HCT116 (cell line): ENCODE results near the gene CAPN5. TPM values are rescaled to one million over a fixed set of nuclear protein-coding genes. Genes with fewer than 3 reads are reported as not detected.

ENCODE experiments used
- ATAC-seq: fragments of 200-7000 bp; cut with Tn5 transposase; 2 replicates; pipeline ENCODE4 v1.9.1; 2020; ENCODE audit warnings: mild to moderate bottlenecking, moderate library complexity
- BruUV-seq: library from RNA; stranded (reverse); fragments of 400-500 nt; replicated peaks from 2 replicates; lab custom pipeline; 2021; lab: Mats Ljungman, UMichigan
- CTCF ChIA-PET: fragments of 300-600 bp; sonication (Branson Sonifier 250); formaldehyde crosslinking; loops from one replicate; lab custom pipeline; 2021; ENCODE audit warnings: antibody characterized with exemption; lab: Charles Lee
- POLR2A ChIA-PET: fragments of 300-600, 350-600 bp; sonication (Branson Sonifier 250); formaldehyde crosslinking; loops from one replicate; lab custom pipeline; 2021; ENCODE audit warnings: antibody characterized with exemption; lab: Charles Lee
- RAD21 ChIA-PET, 2 experiments: fragments of 300-600 bp; sonication (Branson Sonifier 250); formaldehyde crosslinking; loops; one replicate each; lab custom pipeline; 2023; ENCODE audit warnings: low total read pairs in 2 of 2; ENCODE audit not compliant: uncharacterized antibody in 2 of 2, unreplicated experiment in 2 of 2, low non-redundant PET in 1 of 2; lab: Charles Lee
- DNase-seq: peaks from one replicate; pipeline ENCODE4 v3.0.0-alpha.2; 2010; ENCODE audit warnings: low read depth, low spot score
- H2AFZ ChIP-seq: fragments of 200-600 bp; shearing (Covaris generic), sonication (generic); 2 replicates; pipeline ENCODE4 v1.6.1; 2017; ENCODE audit warnings: low read depth, mixed run types, mixed read lengths, antibody characterized with exemption, low read length; ENCODE audit not compliant: poor library complexity, severe bottlenecking
- H3K27ac ChIP-seq: 2 replicates; pipeline ENCODE4 v1.5.1; 2012; ENCODE audit warnings: low read depth, low read length
- H3K27me3 ChIP-seq: fragments of 200-600 bp; sonication (generic); 2 replicates; pipeline ENCODE4 v1.6.1; 2016; ENCODE audit warnings: mixed run types, low read length, mixed read lengths; ENCODE audit not compliant: insufficient read depth
- H3K36me3 ChIP-seq, 2 experiments: fragments of 200-500 bp in 1 of 2; fragments of 200-600 bp in 1 of 2; sonication (Bioruptor generic) in 1 of 2; sonication (generic) in 1 of 2; 2 replicates each; pipeline versions ENCODE4 v1.5.1 to v1.6.1; 2014 to 2016; ENCODE audit warnings: low read length in 2 of 2, inconsistent platforms in 1 of 2, mixed read lengths in 1 of 2, mixed run types in 1 of 2; ENCODE audit not compliant: insufficient read depth in 2 of 2, control insufficient read depth in 1 of 2
- H3K4me1 ChIP-seq, 2 experiments: fragments of 200-600 bp in 1 of 2; sonication (generic) in 1 of 2; 2 replicates each; pipeline versions ENCODE4 v1.5.1 to v1.6.1; 2012 to 2017; ENCODE audit warnings: low read length in 2 of 2, inconsistent platforms in 1 of 2, mild to moderate bottlenecking in 1 of 2, mixed read lengths in 1 of 2, mixed run types in 1 of 2, moderate library complexity in 1 of 2; ENCODE audit not compliant: insufficient read depth in 2 of 2, control insufficient read depth in 1 of 2
- H3K4me2 ChIP-seq: fragments of 200-600 bp; sonication (generic); 2 replicates; pipeline ENCODE4 v1.6.1; 2017; ENCODE audit warnings: mixed run types, low read length, mixed read lengths
- H3K4me3 ChIP-seq, 2 experiments: fragments of 200-600 bp in 1 of 2; sonication (generic) in 1 of 2; replicated peaks in 1 of 2; 2 replicates each; pipeline ENCODE4 v1.5.1; 2011 to 2016; ENCODE audit warnings: low read length in 2 of 2, control low read depth in 1 of 2, low read depth in 1 of 2, mild to moderate bottlenecking in 1 of 2, mixed read lengths in 1 of 2, mixed run types in 1 of 2
- H3K79me2 ChIP-seq: fragments of 200-600 bp; sonication (generic); 2 replicates; pipeline ENCODE4 v1.6.1; 2017; ENCODE audit warnings: mild to moderate bottlenecking, mixed run types, low read length, moderate library complexity, mixed read lengths; ENCODE audit not compliant: insufficient read depth
- H3K9ac ChIP-seq: fragments of 200-600 bp; sonication (generic); 2 replicates; pipeline ENCODE4 v1.6.1; 2016; ENCODE audit warnings: low read length, mixed read lengths
- H3K9me2 ChIP-seq: fragments of 200-600 bp; sonication (generic), shearing (Covaris generic); 2 replicates; pipeline ENCODE4 v1.6.1; 2017; ENCODE audit warnings: mixed run types, mild to moderate bottlenecking, moderate library complexity; ENCODE audit not compliant: insufficient read depth
- H3K9me3 ChIP-seq, 2 experiments: fragments of 200-500 bp in 1 of 2; fragments of 200-600 bp in 1 of 2; sonication (Bioruptor generic) in 1 of 2; sonication (generic) in 1 of 2; 2 replicates each; pipeline ENCODE4 v1.6.1; 2014 to 2017; ENCODE audit warnings: low read length in 2 of 2, mixed read lengths in 2 of 2, inconsistent platforms in 1 of 2, low read depth in 1 of 2, mild to moderate bottlenecking in 1 of 2, mixed run types in 1 of 2, moderate library complexity in 1 of 2; ENCODE audit not compliant: control insufficient read depth in 1 of 2, insufficient read depth in 1 of 2
- H4K20me1 ChIP-seq: fragments of 200-600 bp; sonication (generic), shearing (Covaris generic); 2 replicates; pipeline ENCODE4 v1.6.1; 2017; ENCODE audit warnings: mixed run types, mild to moderate bottlenecking, moderate library complexity; ENCODE audit not compliant: insufficient read depth
- EGR1 ChIP-seq: IDR thresholded peaks from 2 replicates; pipeline ENCODE4 v1.6.1; 2012; ENCODE audit warnings: low read depth
- ELF1 ChIP-seq: IDR thresholded peaks from 2 replicates; pipeline ENCODE4 v1.6.1; 2012; ENCODE audit warnings: low read depth, borderline replicate concordance
- EZH2 ChIP-seq: fragments of 200-600 bp; sonication (generic); IDR thresholded peaks from 2 replicates; pipeline ENCODE4 v1.6.1; 2017; ENCODE audit warnings: antibody characterized with exemption, mixed run types
- YY1 ChIP-seq: IDR thresholded peaks from 2 replicates; pipeline ENCODE4 v1.6.1; 2011; ENCODE audit warnings: low read length, low read depth, moderate library complexity, mild to moderate bottlenecking; ENCODE audit not compliant: insufficient replicate concordance; ENCODE audit errors: extremely low read depth
- ZFX ChIP-seq: fragments of 450-650 bp; IDR thresholded peaks from 2 replicates; pipeline ENCODE4 v1.6.1; 2017
- intact Hi-C: fragments of 100-400 bp; cut with micrococcal nuclease; formaldehyde crosslinking; loops from 2 replicates; pipeline ENCODE4 v1.10.0; 2022
- total RNA-seq: library from RNA; stranded (reverse); gene quantifications from one replicate; pipeline ENCODE4 v1.2.1, GENCODE V29; 2021; ENCODE audit not compliant: unreplicated experiment
- TF ChIP-seq, protein P1 (sequence below): IDR thresholded peaks from 2 replicates; pipeline ENCODE4 v1.6.1; 2012
- TF ChIP-seq, protein P2 (sequence below): IDR thresholded peaks from 2 replicates; pipeline ENCODE4 v1.6.1; 2012
- TF ChIP-seq, protein P3 (sequence below): IDR thresholded peaks from 2 replicates; pipeline ENCODE4 v1.6.1; 2012; ENCODE audit warnings: low read depth

The CAPN5 gene
- total RNA-seq, 1 experiment from 2014 or later = 8.6 TPM

DNA sequence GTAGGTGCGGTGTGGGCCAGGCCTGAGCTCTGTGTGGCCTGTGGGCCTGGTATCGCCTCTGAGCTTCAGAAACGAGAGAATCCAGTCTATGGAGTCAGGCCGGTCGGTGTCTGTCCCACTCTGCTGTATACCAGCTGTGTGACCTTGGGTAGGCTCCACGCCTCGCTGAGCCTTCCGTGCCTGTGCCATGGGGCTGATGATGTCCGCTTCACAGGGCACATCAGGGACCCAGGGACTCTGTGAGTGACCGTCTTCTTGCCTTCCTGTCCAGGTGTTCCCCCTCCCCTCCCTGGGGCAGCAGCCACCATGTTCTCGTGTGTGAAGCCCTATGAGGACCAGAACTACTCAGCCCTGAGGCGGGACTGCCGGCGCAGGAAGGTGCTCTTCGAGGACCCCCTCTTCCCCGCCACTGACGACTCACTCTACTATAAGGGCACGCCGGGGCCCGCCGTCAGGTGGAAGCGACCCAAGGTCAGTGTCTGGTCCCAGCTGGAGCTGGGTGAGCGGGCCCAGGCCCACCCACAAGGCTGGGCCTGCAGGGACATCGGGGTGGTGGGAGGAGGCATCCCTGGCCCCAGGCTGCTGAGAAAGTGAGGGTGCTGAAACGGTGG is 17.9 kb downstream of the CAPN5 start:
- TF ChIP-seq, protein P1, sequence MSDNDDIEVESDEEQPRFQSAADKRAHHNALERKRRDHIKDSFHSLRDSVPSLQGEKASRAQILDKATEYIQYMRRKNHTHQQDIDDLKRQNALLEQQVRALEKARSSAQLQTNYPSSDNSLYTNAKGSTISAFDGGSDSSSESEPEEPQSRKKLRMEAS = no peak
- TF ChIP-seq ELF1 (no peak), EZH2 (no peak), YY1 (no peak), ZFX (no peak), EGR1 (no peak)
- TF ChIP-seq, protein P2, sequence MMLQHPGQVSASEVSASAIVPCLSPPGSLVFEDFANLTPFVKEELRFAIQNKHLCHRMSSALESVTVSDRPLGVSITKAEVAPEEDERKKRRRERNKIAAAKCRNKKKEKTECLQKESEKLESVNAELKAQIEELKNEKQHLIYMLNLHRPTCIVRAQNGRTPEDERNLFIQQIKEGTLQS = no peak
- TF ChIP-seq, protein P3, sequence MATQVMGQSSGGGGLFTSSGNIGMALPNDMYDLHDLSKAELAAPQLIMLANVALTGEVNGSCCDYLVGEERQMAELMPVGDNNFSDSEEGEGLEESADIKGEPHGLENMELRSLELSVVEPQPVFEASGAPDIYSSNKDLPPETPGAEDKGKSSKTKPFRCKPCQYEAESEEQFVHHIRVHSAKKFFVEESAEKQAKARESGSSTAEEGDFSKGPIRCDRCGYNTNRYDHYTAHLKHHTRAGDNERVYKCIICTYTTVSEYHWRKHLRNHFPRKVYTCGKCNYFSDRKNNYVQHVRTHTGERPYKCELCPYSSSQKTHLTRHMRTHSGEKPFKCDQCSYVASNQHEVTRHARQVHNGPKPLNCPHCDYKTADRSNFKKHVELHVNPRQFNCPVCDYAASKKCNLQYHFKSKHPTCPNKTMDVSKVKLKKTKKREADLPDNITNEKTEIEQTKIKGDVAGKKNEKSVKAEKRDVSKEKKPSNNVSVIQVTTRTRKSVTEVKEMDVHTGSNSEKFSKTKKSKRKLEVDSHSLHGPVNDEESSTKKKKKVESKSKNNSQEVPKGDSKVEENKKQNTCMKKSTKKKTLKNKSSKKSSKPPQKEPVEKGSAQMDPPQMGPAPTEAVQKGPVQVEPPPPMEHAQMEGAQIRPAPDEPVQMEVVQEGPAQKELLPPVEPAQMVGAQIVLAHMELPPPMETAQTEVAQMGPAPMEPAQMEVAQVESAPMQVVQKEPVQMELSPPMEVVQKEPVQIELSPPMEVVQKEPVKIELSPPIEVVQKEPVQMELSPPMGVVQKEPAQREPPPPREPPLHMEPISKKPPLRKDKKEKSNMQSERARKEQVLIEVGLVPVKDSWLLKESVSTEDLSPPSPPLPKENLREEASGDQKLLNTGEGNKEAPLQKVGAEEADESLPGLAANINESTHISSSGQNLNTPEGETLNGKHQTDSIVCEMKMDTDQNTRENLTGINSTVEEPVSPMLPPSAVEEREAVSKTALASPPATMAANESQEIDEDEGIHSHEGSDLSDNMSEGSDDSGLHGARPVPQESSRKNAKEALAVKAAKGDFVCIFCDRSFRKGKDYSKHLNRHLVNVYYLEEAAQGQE = no peak
- H2AFZ ChIP-seq = no peak overlapping the region
- H3K79me2 ChIP-seq = no peaks in the 10 kb centered on the region
- H3K27ac ChIP-seq = no peak overlapping the region
- H3K9ac ChIP-seq = no peak overlapping the region
- H3K4me3 ChIP-seq = no peak overlapping the region
- no TSS peak for BruUV-seq
- no peaks in the 10 kb centered on the region for H3K9me3 ChIP-seq
- ChIA-PET RAD21 (no interaction called here), CTCF (no interaction called here), POLR2A (no interaction called here)
- no peaks in the 10 kb centered on the region for H3K9me2 ChIP-seq
- intact Hi-C loops = no loop called here
- 0 out of 4 replicates have a peak, but pooled peaks cover 0 to 2% of the 10 kb centered on the region in 2 experiments for H3K4me1 ChIP-seq
- H3K36me3 ChIP-seq = no peaks in the 10 kb centered on the region
- no peaks in the 10 kb centered on the region for H4K20me1 ChIP-seq
- no peak for ATAC-seq
- DNase-seq = no peak
- H3K27me3 ChIP-seq = no peaks in the 10 kb centered on the region
- H3K4me2 ChIP-seq = no peak overlapping the region
